ENCODE results near the gene AP1M2. TPM values are rescaled to one million over a fixed set of nuclear protein-coding genes. Genes with fewer than 3 reads are reported as not detected.

The AP1M2 gene
- total RNA-seq, 1 experiment from 2014 or later, result 2.5 TPM

- TF ChIP-seq EZH2 (IDR thresholded peaks at IDR 0.05; ENCODE audit: borderline replicate concordance, low read depth, low read length, poor library complexity, severe bottlenecking) (no peak), CTCF (conservative IDR thresholded peaks at IDR 0.05; ENCODE audit: low read depth, low read length) (no peak)
- H3K36me3 ChIP-seq (ENCODE audit: insufficient read depth, low read length, poor library complexity, severe bottlenecking), result no peaks in the 10 kb centered on the region
- peak within 1 kb of the TSS; percentile 35 for H3K4me3 ChIP-seq (ENCODE audit: low read depth, low read length, poor library complexity, severe bottlenecking)
- H3K27me3 ChIP-seq (replicated peaks; ENCODE audit: insufficient read depth, low read depth, low read length, poor library complexity), result no peaks in the 10 kb centered on the region
- DNase-seq (ENCODE audit: low spot score), result no peak
- intact Hi-C loops (cut with micrococcal nuclease; ENCODE audit: unreplicated experiment), result no loop called here
- no peak within 1 kb of the TSS for H3K27ac ChIP-seq (ENCODE audit: low read depth, low read length, poor library complexity, severe bottlenecking)
- CTCF ChIA-PET, result no interaction called here
- BruUV-seq (replicated peaks), result no TSS peak
- POLR2A ChIA-PET (ENCODE audit: low non-redundant PET), result no interaction called here
- H3K4me1 ChIP-seq (ENCODE audit: insufficient read depth, low read length, poor library complexity, severe bottlenecking), result no peaks in the 10 kb centered on the region
- H3K9me3 ChIP-seq (ENCODE audit: low read depth, low read length, poor library complexity, severe bottlenecking), result no peaks in the 10 kb centered on the region
These were observed 38.1 kb upstream of the AP1M2 start, which contains the start of gene SLC44A2 for GRCh38 chr19:10625003-10625761. Gene SLC44A2, plus strand, starts transcription at chr19:10625553. Its CDS starts 81 bp downstream, at chr19:10625634.

GRCh38 chr19:10624585-10624984, 37.5 kb upstream of the AP1M2 start:
- TF ChIP-seq CTCF (conservative IDR thresholded peaks at IDR 0.05; ENCODE audit: low read depth, low read length) (no peak), EZH2 (IDR thresholded peaks at IDR 0.05; ENCODE audit: borderline replicate concordance, low read depth, low read length, poor library complexity, severe bottlenecking) (no peak)
- intact Hi-C loops (cut with micrococcal nuclease; ENCODE audit: unreplicated experiment), result no loop called here
- CTCF ChIA-PET, result no interaction called here
- no peaks in the 10 kb centered on the region for H3K27me3 ChIP-seq (replicated peaks; ENCODE audit: insufficient read depth, low read depth, low read length, poor library complexity)
- no peaks in the 10 kb centered on the region for H3K36me3 ChIP-seq (ENCODE audit: insufficient read depth, low read length, poor library complexity, severe bottlenecking)
- H3K4me3 ChIP-seq (ENCODE audit: low read depth, low read length, poor library complexity, severe bottlenecking), result no peak overlapping the region
- no peak overlapping the region for H3K27ac ChIP-seq (ENCODE audit: low read depth, low read length, poor library complexity, severe bottlenecking)
- no peaks in the 10 kb centered on the region for H3K4me1 ChIP-seq (ENCODE audit: insufficient read depth, low read length, poor library complexity, severe bottlenecking)
- POLR2A ChIA-PET (ENCODE audit: low non-redundant PET), result no interaction called here
- H3K9me3 ChIP-seq (ENCODE audit: low read depth, low read length, poor library complexity, severe bottlenecking), result no peaks in the 10 kb centered on the region
- no peak for DNase-seq (ENCODE audit: low spot score)
- BruUV-seq (replicated peaks), result no TSS peak

- TF ChIP-seq CTCF (conservative IDR thresholded peaks at IDR 0.05; ENCODE audit: low read depth, low read length) (no peak), EZH2 (IDR thresholded peaks at IDR 0.05; ENCODE audit: borderline replicate concordance, low read depth, low read length, poor library complexity, severe bottlenecking) (no peak)
- ChIA-PET CTCF (no interaction called here), POLR2A (ENCODE audit: low non-redundant PET) (no interaction called here)
- H3K27me3 ChIP-seq (replicated peaks; ENCODE audit: insufficient read depth, low read depth, low read length, poor library complexity), result no peaks in the 10 kb centered on the region
- no peak overlapping the region for H3K27ac ChIP-seq (ENCODE audit: low read depth, low read length, poor library complexity, severe bottlenecking)
- H3K4me1 ChIP-seq (ENCODE audit: insufficient read depth, low read length, poor library complexity, severe bottlenecking), result no peaks in the 10 kb centered on the region
- H3K36me3 ChIP-seq (ENCODE audit: insufficient read depth, low read length, poor library complexity, severe bottlenecking), result no peaks in the 10 kb centered on the region
- DNase-seq (ENCODE audit: low spot score), result no peak
- intact Hi-C loops (cut with micrococcal nuclease; ENCODE audit: unreplicated experiment), result no loop called here
- H3K4me3 ChIP-seq (ENCODE audit: low read depth, low read length, poor library complexity, severe bottlenecking), result no peak overlapping the region
- no TSS peak for BruUV-seq (replicated peaks)
- no peaks in the 10 kb centered on the region for H3K9me3 ChIP-seq (ENCODE audit: low read depth, low read length, poor library complexity, severe bottlenecking)
These were observed 34.9 kb upstream of the AP1M2 start for GRCh38 chr19:10621966-10622365.
